H7 (cell line): ENCODE results near the gene GPD1. TPM values are rescaled to one million over a fixed set of nuclear protein-coding genes. Genes with fewer than 3 reads are reported as not detected.

Experiments
- DNase-seq: peaks from one replicate; pipeline ENCODE4 v3.0.0; 2012
- H3K27me3 ChIP-seq: 2 replicates; pipeline ENCODE4 v1.6.0; 2011; ENCODE audit warnings: mild to moderate bottlenecking, low read length; ENCODE audit not compliant: control insufficient read depth, insufficient read depth
- H3K36me3 ChIP-seq: replicated peaks from 2 replicates; pipeline ENCODE4 v1.5.1; 2011; ENCODE audit warnings: low read length; ENCODE audit not compliant: control insufficient read depth, insufficient read depth
- H3K4me3 ChIP-seq: 2 replicates; pipeline ENCODE4 v1.5.1; 2011; ENCODE audit warnings: low read depth, mild to moderate bottlenecking, control low read depth, low read length, moderate library complexity; ENCODE audit not compliant: insufficient read depth
- total RNA-seq: library from RNA; depleted of rRNA; stranded (reverse); fragments of >200 nt; shearing (Covaris generic); gene quantifications from 2 replicates; pipeline ENCODE4 v1.2.3, GENCODE V29; 2014

The GPD1 gene
- total RNA-seq, 1 experiment from 2014 or later, result not detected

- H3K36me3 ChIP-seq, result no peaks in the 10 kb centered on the region
- DNase-seq, result peak; percentile 75
- H3K27me3 ChIP-seq, result peaks cover 6% of the 10 kb centered on the region
- no peak overlapping the region for H3K4me3 ChIP-seq
Measured at GRCh38 chr12:50066402-50066801, 37.4 kb upstream of the GPD1 start.

GRCh38 chr12:50069069-50069468 is 34.7 kb upstream of the GPD1 start:
- Histone ChIP-seq H3K27me3 (no peaks in the 10 kb centered on the region; the same call in 1 of the 2 replicates), H3K4me3 (no peak overlapping the region), H3K36me3 (no peaks in the 10 kb centered on the region)
- DNase-seq, result no peak

GRCh38 chr12:50069539-50069938 is 34.3 kb upstream of the GPD1 start:
- no peak for DNase-seq

GRCh38 chr12:50070314-50071060 is 33.3 kb upstream of the GPD1 start:
- Histone ChIP-seq H3K36me3 (no peaks in the 10 kb centered on the region), H3K4me3 (no peak overlapping the region), H3K27me3 (no peaks in the 10 kb centered on the region)
- peak; percentile 86 for DNase-seq

More at GRCh38 chr12:50069539-50069938, 34.3 kb upstream of the GPD1 start:
- no peaks in the 10 kb centered on the region for H3K36me3 ChIP-seq
- H3K4me3 ChIP-seq, result no peak overlapping the region
- H3K27me3 ChIP-seq, result no peaks in the 10 kb centered on the region; the same call in 1 of the 2 replicates

GRCh38 chr12:50072198-50072907 is 31.5 kb upstream of the GPD1 start:
- no peak for DNase-seq
- no peaks in the 10 kb centered on the region for H3K36me3 ChIP-seq
- H3K27me3 ChIP-seq, result no peaks in the 10 kb centered on the region
- no peak overlapping the region for H3K4me3 ChIP-seq

GRCh38 chr12:50073206-50073605 is 30.6 kb upstream of the GPD1 start:
- Histone ChIP-seq H3K27me3 (no peaks in the 10 kb centered on the region), H3K36me3 (no peaks in the 10 kb centered on the region), H3K4me3 (no peak overlapping the region)
- no peak for DNase-seq

- no peaks in the 10 kb centered on the region; the same call in 1 of the 2 replicates for H3K27me3 ChIP-seq
- DNase-seq, result no peak
- no peak overlapping the region for H3K4me3 ChIP-seq
- no peaks in the 10 kb centered on the region for H3K36me3 ChIP-seq
Measured at GRCh38 chr12:50073712-50074111, 30.1 kb upstream of the GPD1 start.

- no peaks in the 10 kb centered on the region for H3K36me3 ChIP-seq
- DNase-seq, result peak; percentile 93
- peaks cover 8% of the 10 kb centered on the region for H3K27me3 ChIP-seq
- no peak overlapping the region for H3K4me3 ChIP-seq
Measured at GRCh38 chr12:50074936-50075807, 28.6 kb upstream of the GPD1 start.

GRCh38 chr12:50075808-50076170 is 28.0 kb upstream of the GPD1 start:
- no peak for DNase-seq
- Histone ChIP-seq H3K4me3 (no peak overlapping the region), H3K36me3 (no peaks in the 10 kb centered on the region), H3K27me3 (peaks cover 14% of the 10 kb centered on the region)

- Histone ChIP-seq H3K4me3 (no peak overlapping the region), H3K36me3 (no peaks in the 10 kb centered on the region), H3K27me3 (peaks cover 26% of the 10 kb centered on the region)
- no peak for DNase-seq
Measured at GRCh38 chr12:50077099-50077498, 26.7 kb upstream of the GPD1 start.

GRCh38 chr12:50078281-50078680 is 25.5 kb upstream of the GPD1 start:
- Histone ChIP-seq H3K36me3 (no peaks in the 10 kb centered on the region), H3K27me3 (peaks cover 30% of the 10 kb centered on the region), H3K4me3 (no peak overlapping the region)
- no peak for DNase-seq

- H3K4me3 ChIP-seq, result no peak overlapping the region
- H3K27me3 ChIP-seq, result peaks cover 30% of the 10 kb centered on the region
- H3K36me3 ChIP-seq, result no peaks in the 10 kb centered on the region
- DNase-seq, result no peak
Measured at GRCh38 chr12:50079771-50080170, 24.0 kb upstream of the GPD1 start.

GRCh38 chr12:50081096-50081808 is 22.6 kb upstream of the GPD1 start:
- peaks cover 30% of the 10 kb centered on the region for H3K27me3 ChIP-seq
- peak; percentile 86 for DNase-seq
- no peak overlapping the region for H3K4me3 ChIP-seq
- no peaks in the 10 kb centered on the region for H3K36me3 ChIP-seq

- Histone ChIP-seq H3K36me3 (peaks cover 12% of the 10 kb centered on the region), H3K4me3 (no peak overlapping the region), H3K27me3 (peaks cover 30% of the 10 kb centered on the region)
- DNase-seq, result no peak
Measured at GRCh38 chr12:50082644-50083043, 21.2 kb upstream of the GPD1 start.
